PC-3 (cell line): ENCODE data around the gene PRELID2. TPM values are rescaled to one million over a fixed set of nuclear protein-coding genes. Genes with fewer than 3 reads are reported as not detected.
"Not testable (repeated sequence)": the region's sequence is repeated elsewhere in the genome, so short reads cannot be mapped to it uniquely, and the experiment has no call there.

Experiments used
- ATAC-seq: fragments of 200-7000 bp; cut with Tn5 transposase; 2 replicates; pipeline ENCODE4 v1.9.1; 2020; ENCODE audit warnings: mild to moderate bottlenecking, moderate library complexity
- BruUV-seq: library from RNA; stranded (reverse); fragments of 400-500 nt; replicated peaks from 2 replicates; lab custom pipeline; 2021; lab: Mats Ljungman, UMichigan
- CTCF ChIA-PET: fragments of 300-600 bp; sonication (Branson Sonifier 250); formaldehyde crosslinking; loops from one replicate; lab custom pipeline; 2022; ENCODE audit warnings: antibody characterized with exemption; lab: Charles Lee
- POLR2A ChIA-PET: fragments of 300-600 bp; sonication (Branson Sonifier 250); formaldehyde crosslinking; loops from one replicate; lab custom pipeline; 2022; ENCODE audit warnings: antibody characterized with exemption; ENCODE audit not compliant: unreplicated experiment; lab: Charles Lee
- DNase-seq: peaks from one replicate; pipeline ENCODE4 v3.0.0-alpha.2; 2015
- H2AFZ ChIP-seq: fragments of 300-600 bp; sonication (generic); 2 replicates; pipeline ENCODE4 v1.6.0; 2016; ENCODE audit warnings: antibody characterized with exemption, low read length
- H3F3A ChIP-seq: fragments of 300-600 bp; sonication (generic); one replicate; pipeline ENCODE4 v1.6.0; 2017; ENCODE audit warnings: antibody characterized with exemption, low read length, control low read depth, mild to moderate bottlenecking; ENCODE audit not compliant: unreplicated experiment
- H3K27ac ChIP-seq: fragments of 300-600 bp; sonication (generic); 2 replicates; pipeline ENCODE4 v1.5.1; 2016; ENCODE audit warnings: mild to moderate bottlenecking, low read length
- H3K27me3 ChIP-seq: fragments of 300-600 bp; sonication (generic); 2 replicates; pipeline ENCODE4 v1.6.1; 2016; ENCODE audit warnings: low read length, mixed read lengths
- H3K36me3 ChIP-seq: fragments of 300-600 bp; sonication (generic); 2 replicates; pipeline ENCODE4 v1.6.1; 2016; ENCODE audit warnings: low read depth, mixed run types, low read length, mixed read lengths
- H3K4me1 ChIP-seq: fragments of 300-600 bp; sonication (generic); 2 replicates; pipeline ENCODE4 v1.5.1; 2016; ENCODE audit warnings: low read length; ENCODE audit not compliant: insufficient read depth
- H3K4me2 ChIP-seq: fragments of 300-600 bp; sonication (generic); 2 replicates; pipeline ENCODE4 v1.6.0; 2016; ENCODE audit warnings: low read length
- H3K4me3 ChIP-seq: fragments of 300-600 bp; sonication (generic); 2 replicates; pipeline ENCODE4 v1.5.1; 2016; ENCODE audit warnings: mild to moderate bottlenecking, low read length, mixed read lengths
- H3K79me2 ChIP-seq: fragments of 300-600 bp; sonication (generic); 2 replicates; pipeline ENCODE4 v1.6.1; 2017; ENCODE audit warnings: low read length, mixed read lengths
- H3K9ac ChIP-seq: fragments of 300-600 bp; sonication (generic); 2 replicates; pipeline ENCODE4 v1.6.0; 2016; ENCODE audit warnings: mild to moderate bottlenecking, low read length
- H3K9me2 ChIP-seq: fragments of 300-600 bp; sonication (generic); replicated peaks from 2 replicates; pipeline ENCODE4 v1.6.1; 2016; ENCODE audit warnings: mixed run types, low read length, mixed read lengths
- H3K9me3 ChIP-seq: fragments of 300-600 bp; sonication (generic); 2 replicates; pipeline ENCODE4 v1.6.1; 2016; ENCODE audit warnings: low read length, mixed read lengths
- H4K20me1 ChIP-seq: fragments of 300-600 bp; sonication (generic); 2 replicates; pipeline ENCODE4 v1.6.1; 2016; ENCODE audit warnings: low read length, mixed read lengths
- EZH2 ChIP-seq: fragments of 300-600 bp; sonication (generic); IDR thresholded peaks from one replicate; pipeline ENCODE4 v1.6.1; 2017; ENCODE audit warnings: antibody characterized with exemption, mild to moderate bottlenecking, low read length; ENCODE audit not compliant: unreplicated experiment
- EZH2phosphoT487 ChIP-seq: fragments of 300-600 bp; sonication (generic); IDR thresholded peaks from 2 replicates; pipeline ENCODE4 v1.6.1; 2018; ENCODE audit warnings: mild to moderate bottlenecking, antibody characterized with exemption, low read length, borderline replicate concordance
- intact Hi-C: fragments of 100-400 bp; cut with micrococcal nuclease; formaldehyde crosslinking; loops from 2 replicates; pipeline ENCODE4 v1.9.0; 2023
- total RNA-seq: library from RNA; depleted of rRNA; stranded (reverse); fragments of >200 nt; gene quantifications from 2 replicates; pipeline ENCODE4 v1.2.3, GENCODE V29; 2014
- TF ChIP-seq, protein P1 (sequence below): fragments of 300-600 bp; sonication (generic); conservative IDR thresholded peaks from 2 replicates; pipeline ENCODE4 v1.5.1; 2017; ENCODE audit warnings: antibody characterized with exemption, low read depth, mild to moderate bottlenecking, low read length

PRELID2 gene
- total RNA-seq, 1 experiment from 2014 or later, result 23.7 TPM

DNA sequence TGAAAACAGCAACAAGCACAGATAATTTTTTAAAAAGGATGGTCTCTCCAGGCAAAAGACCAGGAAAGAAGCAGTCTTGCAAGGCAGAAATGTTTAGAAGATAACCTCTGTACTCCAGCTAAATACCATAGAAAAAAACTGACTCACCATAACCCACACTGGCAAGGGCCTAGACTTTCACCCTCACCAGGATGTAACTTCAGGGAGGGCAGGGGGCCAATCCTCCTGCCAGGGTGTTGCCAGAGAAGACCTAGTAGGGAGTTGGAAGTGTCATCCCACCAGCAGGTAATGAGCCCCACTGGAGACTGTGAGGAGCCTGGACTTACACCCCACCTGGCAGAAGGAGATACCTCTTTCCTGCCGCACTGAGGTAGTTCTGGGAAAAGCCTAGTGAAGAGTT is 97.6 kb downstream of the PRELID2 start:
- H3K79me2 ChIP-seq, result no peaks in the 10 kb centered on the region
- no peak for DNase-seq
- no peak overlapping the region for H3K9ac ChIP-seq
- H3K36me3 ChIP-seq, result no peaks in the 10 kb centered on the region
- no peak overlapping the region for H3K27ac ChIP-seq
- H3K9me3 ChIP-seq, result no peaks in the 10 kb centered on the region
- no peaks in the 10 kb centered on the region for H3K27me3 ChIP-seq
- H3K9me2 ChIP-seq, result no peaks in the 10 kb centered on the region
- H3K4me1 ChIP-seq, result no peaks in the 10 kb centered on the region
- intact Hi-C loops, result no loop called here
- TF ChIP-seq EZH2phosphoT487 (no peak), EZH2 (no peak)
- TF ChIP-seq, protein P1, sequence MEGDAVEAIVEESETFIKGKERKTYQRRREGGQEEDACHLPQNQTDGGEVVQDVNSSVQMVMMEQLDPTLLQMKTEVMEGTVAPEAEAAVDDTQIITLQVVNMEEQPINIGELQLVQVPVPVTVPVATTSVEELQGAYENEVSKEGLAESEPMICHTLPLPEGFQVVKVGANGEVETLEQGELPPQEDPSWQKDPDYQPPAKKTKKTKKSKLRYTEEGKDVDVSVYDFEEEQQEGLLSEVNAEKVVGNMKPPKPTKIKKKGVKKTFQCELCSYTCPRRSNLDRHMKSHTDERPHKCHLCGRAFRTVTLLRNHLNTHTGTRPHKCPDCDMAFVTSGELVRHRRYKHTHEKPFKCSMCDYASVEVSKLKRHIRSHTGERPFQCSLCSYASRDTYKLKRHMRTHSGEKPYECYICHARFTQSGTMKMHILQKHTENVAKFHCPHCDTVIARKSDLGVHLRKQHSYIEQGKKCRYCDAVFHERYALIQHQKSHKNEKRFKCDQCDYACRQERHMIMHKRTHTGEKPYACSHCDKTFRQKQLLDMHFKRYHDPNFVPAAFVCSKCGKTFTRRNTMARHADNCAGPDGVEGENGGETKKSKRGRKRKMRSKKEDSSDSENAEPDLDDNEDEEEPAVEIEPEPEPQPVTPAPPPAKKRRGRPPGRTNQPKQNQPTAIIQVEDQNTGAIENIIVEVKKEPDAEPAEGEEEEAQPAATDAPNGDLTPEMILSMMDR, result no peak
- H4K20me1 ChIP-seq, result no peaks in the 10 kb centered on the region
- ATAC-seq, result no peak
- H3K4me3 ChIP-seq, result no peak overlapping the region
- no TSS peak for BruUV-seq
- H2AFZ ChIP-seq, result no peak overlapping the region
- CTCF ChIA-PET, result no interaction called here
- POLR2A ChIA-PET, result no interaction called here
- no peaks in the 10 kb centered on the region for H3F3A ChIP-seq
- no peak overlapping the region for H3K4me2 ChIP-seq

DNA sequence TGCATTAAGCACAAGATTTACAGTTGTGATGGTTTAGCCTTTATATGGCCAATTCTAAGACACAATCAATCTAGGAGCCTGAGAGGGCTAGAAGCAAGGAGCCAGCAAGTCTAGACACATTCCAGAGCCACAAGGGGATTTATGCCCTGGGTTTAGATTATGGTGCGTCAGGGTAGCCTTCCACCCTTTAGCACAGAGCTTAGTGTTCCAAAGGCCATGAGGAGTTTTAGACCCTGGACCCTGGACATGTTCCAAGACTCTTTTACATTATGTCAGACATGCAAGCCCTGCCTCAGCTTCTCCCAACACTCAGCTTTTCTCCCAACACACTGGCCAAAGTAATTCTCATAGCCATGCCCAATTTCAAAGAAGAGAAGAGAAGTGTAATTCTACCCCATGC is 105.2 kb downstream of the PRELID2 start:
- H3K79me2 ChIP-seq, result not testable (repeated sequence)

GRCh38 chr5:145723516-145723915 is 111.6 kb downstream of the PRELID2 start:
- H3K36me3 ChIP-seq, result no peaks in the 10 kb centered on the region
- intact Hi-C loops, result no loop called here
- H3K27ac ChIP-seq, result no peak overlapping the region
- TF ChIP-seq EZH2phosphoT487 (no peak), EZH2 (no peak)
- TF ChIP-seq, protein P1, result no peak
- H3K9me2 ChIP-seq, result no peaks in the 10 kb centered on the region
- CTCF ChIA-PET, result no interaction called here
- POLR2A ChIA-PET, result no interaction called here
- no peak for DNase-seq
- no peak overlapping the region for H3K4me3 ChIP-seq
- no peak overlapping the region for H3K4me2 ChIP-seq
- H4K20me1 ChIP-seq, result no peaks in the 10 kb centered on the region
- no peaks in the 10 kb centered on the region for H3K9me3 ChIP-seq
- no peaks in the 10 kb centered on the region for H3K79me2 ChIP-seq
- ATAC-seq, result no peak
- H3K27me3 ChIP-seq, result no peaks in the 10 kb centered on the region
- H3K4me1 ChIP-seq, result no peaks in the 10 kb centered on the region
- no peak overlapping the region for H2AFZ ChIP-seq
- H3F3A ChIP-seq, result no peaks in the 10 kb centered on the region
- BruUV-seq, result no TSS peak
- H3K9ac ChIP-seq, result no peak overlapping the region

More for the DNA sequence above, 105.2 kb downstream of the PRELID2 start:
- H3K9me3 ChIP-seq, POLR2A ChIA-PET, BruUV-seq, H3K27ac ChIP-seq, H3F3A ChIP-seq, H3K4me2 ChIP-seq, intact Hi-C loops, H2AFZ ChIP-seq, DNase-seq, ATAC-seq, H3K4me3 ChIP-seq, H3K27me3 ChIP-seq, H3K9ac ChIP-seq, CTCF ChIA-PET, H3K4me1 ChIP-seq, H3K9me2 ChIP-seq, H3K36me3 ChIP-seq, H4K20me1 ChIP-seq: not testable (repeated sequence)
